ENCODE results near the gene TMF1. TPM values are rescaled to one million over a fixed set of nuclear protein-coding genes. Genes with fewer than 3 reads are reported as not detected.

The TMF1 gene
- total RNA-seq, 1 donor from 2014 or later: 38.0 TPM

GRCh38 chr3:69004138-69004537 is 48.0 kb downstream of the TMF1 start:
- ATAC-seq (no peak), DNase-seq (no peak)
- no peak overlapping the region for H3K27ac ChIP-seq
- H3K36me3 ChIP-seq: peaks cover 88% of the 10 kb centered on the region
- H3K4me1 ChIP-seq: peaks cover 10% of the 10 kb centered on the region
- H3K4me3 ChIP-seq: no peak overlapping the region
- H3K27me3 ChIP-seq: no peaks in the 10 kb centered on the region
- no peaks in the 10 kb centered on the region for H3K9me3 ChIP-seq
- intact Hi-C loops (cut with DNase I): no loop called here
- TF ChIP-seq CTCF (IDR thresholded peaks at IDR 0.05): no peak

- no peaks in the 10 kb centered on the region for H3K4me1 ChIP-seq
- TF ChIP-seq CTCF (IDR thresholded peaks at IDR 0.05): no peak
- H3K27ac ChIP-seq: no peak overlapping the region
- H3K27me3 ChIP-seq: no peaks in the 10 kb centered on the region
- no peak overlapping the region for H3K4me3 ChIP-seq
- DNase-seq (no peak), ATAC-seq (no peak)
- H3K36me3 ChIP-seq: peaks cover 86% of the 10 kb centered on the region
- intact Hi-C loops (cut with DNase I): no loop called here
- H3K9me3 ChIP-seq: no peaks in the 10 kb centered on the region
Observed at GRCh38 chr3:68999605-69000004, 52.5 kb downstream of the TMF1 start.

- no peaks in the 10 kb centered on the region for H3K27me3 ChIP-seq
- no peaks in the 10 kb centered on the region for H3K9me3 ChIP-seq
- no peak for TF ChIP-seq CTCF (IDR thresholded peaks at IDR 0.05)
- no peak overlapping the region for H3K27ac ChIP-seq
- ATAC-seq (no peak), DNase-seq (no peak)
- intact Hi-C loops (cut with DNase I): no loop called here
- H3K4me3 ChIP-seq: no peak overlapping the region
- H3K4me1 ChIP-seq: no peaks in the 10 kb centered on the region
- H3K36me3 ChIP-seq: peaks cover 86% of the 10 kb centered on the region
Observed at GRCh38 chr3:68999158-68999557, 53.0 kb downstream of the TMF1 start.

GRCh38 chr3:68997887-68998286 is 54.2 kb downstream of the TMF1 start:
- H3K4me1 ChIP-seq: no peaks in the 10 kb centered on the region
- H3K4me3 ChIP-seq: no peak overlapping the region
- no peaks in the 10 kb centered on the region for H3K9me3 ChIP-seq
- DNase-seq (no peak), ATAC-seq (no peak)
- no peak overlapping the region for H3K27ac ChIP-seq
- no peak for TF ChIP-seq CTCF (IDR thresholded peaks at IDR 0.05)
- H3K27me3 ChIP-seq: no peaks in the 10 kb centered on the region
- peaks cover 83% of the 10 kb centered on the region for H3K36me3 ChIP-seq
- intact Hi-C loops (cut with DNase I): no loop called here

GRCh38 chr3:68996356-68996995 is 55.7 kb downstream of the TMF1 start:
- no peak overlapping the region for H3K4me3 ChIP-seq
- no peaks in the 10 kb centered on the region for H3K27me3 ChIP-seq
- DNase-seq (no peak), ATAC-seq (peak; percentile 40)
- H3K36me3 ChIP-seq: peaks cover 73% of the 10 kb centered on the region
- intact Hi-C loops (cut with DNase I): no loop called here
- no peaks in the 10 kb centered on the region for H3K4me1 ChIP-seq
- TF ChIP-seq CTCF (IDR thresholded peaks at IDR 0.05): no peak
- H3K9me3 ChIP-seq: no peaks in the 10 kb centered on the region
- no peak overlapping the region for H3K27ac ChIP-seq

GRCh38 chr3:68988740-68989139 is 63.4 kb downstream of the TMF1 start:
- no peak for ATAC-seq

More at GRCh38 chr3:68988740-68989139, 63.4 kb downstream of the TMF1 start:
- no peaks in the 10 kb centered on the region for H3K4me1 ChIP-seq
- H3K27me3 ChIP-seq: no peaks in the 10 kb centered on the region
- no peak for DNase-seq
- no peak overlapping the region for H3K27ac ChIP-seq
- H3K9me3 ChIP-seq: no peaks in the 10 kb centered on the region
- peaks cover 70% of the 10 kb centered on the region for H3K36me3 ChIP-seq
- TF ChIP-seq CTCF (IDR thresholded peaks at IDR 0.05): no peak
- H3K4me3 ChIP-seq: no peak overlapping the region
- intact Hi-C loops (cut with DNase I): no loop called here
